H9 (cell line): ENCODE data around the gene VPS25. TPM values are rescaled to one million over a fixed set of nuclear protein-coding genes. Genes with fewer than 3 reads are reported as not detected.

Source experiments
- DNase-seq: peaks from one replicate; pipeline ENCODE4 v3.0.0-alpha.2; 2017
- H2AFZ ChIP-seq: one replicate; pipeline ENCODE4 v1.6.1; 2013; ENCODE audit warnings: mild to moderate bottlenecking, low read length, control low read depth, moderate library complexity
- H2AK5ac ChIP-seq: 2 replicates; pipeline ENCODE4 v1.6.1; 2013; ENCODE audit warnings: low read length, control low read depth, mixed read lengths; ENCODE audit not compliant: insufficient read length
- H2BK120ac ChIP-seq: one replicate; pipeline ENCODE4 v1.6.1; 2013; ENCODE audit warnings: low read depth, mild to moderate bottlenecking, low read length, control low read depth, inconsistent platforms; ENCODE audit not compliant: poor library complexity, severe bottlenecking
- H2BK12ac ChIP-seq: 2 replicates; pipeline ENCODE4 v1.6.1; 2013; ENCODE audit warnings: low read length, control low read depth, mixed read lengths, low read depth; ENCODE audit not compliant: insufficient read length
- H2BK15ac ChIP-seq: 2 replicates; pipeline ENCODE4 v1.6.1; 2013; ENCODE audit warnings: low read depth, low read length, control low read depth
- H2BK20ac ChIP-seq: one replicate; pipeline ENCODE4 v1.6.1; 2013; ENCODE audit warnings: low read depth, mild to moderate bottlenecking, low read length, control low read depth, inconsistent platforms; ENCODE audit not compliant: poor library complexity, severe bottlenecking
- H2BK5ac ChIP-seq: 2 replicates; pipeline ENCODE4 v1.6.1; 2013; ENCODE audit warnings: low read length, control low read depth, mixed read lengths; ENCODE audit not compliant: insufficient read length
- H3K14ac ChIP-seq: 2 replicates; pipeline ENCODE4 v1.6.1; 2013; ENCODE audit warnings: low read length, control low read depth; ENCODE audit not compliant: insufficient read depth
- H3K18ac ChIP-seq: 2 replicates; pipeline ENCODE4 v1.6.1; 2013; ENCODE audit warnings: low read depth, mild to moderate bottlenecking, mixed read lengths, low read length, control low read depth; ENCODE audit not compliant: insufficient read length
- H3K23ac ChIP-seq: 2 replicates; pipeline ENCODE4 v1.6.1; 2013; ENCODE audit warnings: low read length, control low read depth, mixed read lengths, low read depth; ENCODE audit not compliant: insufficient read length
- H3K23me2 ChIP-seq: 2 replicates; pipeline ENCODE4 v1.6.1; 2013; ENCODE audit warnings: low read depth, mild to moderate bottlenecking, mixed read lengths, low read length, control low read depth; ENCODE audit not compliant: insufficient read length, poor library complexity, severe bottlenecking
- H3K27ac ChIP-seq: 2 replicates; pipeline ENCODE4 v1.5.1; 2013; ENCODE audit warnings: low read length, control low read depth, mixed read lengths, low read depth; ENCODE audit not compliant: insufficient read length
- H3K27me3 ChIP-seq: 2 replicates; pipeline ENCODE4 v1.6.1; 2013; ENCODE audit warnings: low read length, control low read depth, inconsistent platforms; ENCODE audit not compliant: insufficient read depth
- H3K4ac ChIP-seq: 2 replicates; pipeline ENCODE4 v1.6.1; 2013; ENCODE audit warnings: low read depth, mild to moderate bottlenecking, control low read depth, inconsistent platforms, low read length, moderate library complexity
- H3K4me1 ChIP-seq: 2 replicates; pipeline ENCODE4 v1.6.1; 2013; ENCODE audit warnings: low read length, control low read depth, inconsistent platforms; ENCODE audit not compliant: insufficient read depth
- H3K4me2 ChIP-seq: 2 replicates; pipeline ENCODE4 v1.6.1; 2013; ENCODE audit warnings: low read length, control low read depth, mixed read lengths; ENCODE audit not compliant: insufficient read length, insufficient read depth
- H3K56ac ChIP-seq: 2 replicates; pipeline ENCODE4 v1.6.1; 2013; ENCODE audit warnings: low read depth, mild to moderate bottlenecking, mixed read lengths, low read length, control low read depth; ENCODE audit not compliant: insufficient read length
- H3K79me1 ChIP-seq: 2 replicates; pipeline ENCODE4 v1.6.1; 2013; ENCODE audit warnings: low read depth, mild to moderate bottlenecking, moderate library complexity, low read length, control low read depth, inconsistent platforms; ENCODE audit not compliant: insufficient read depth, poor library complexity, severe bottlenecking
- H3K79me2 ChIP-seq: 2 replicates; pipeline ENCODE4 v1.6.1; 2013; ENCODE audit warnings: low read length, control low read depth, inconsistent platforms; ENCODE audit not compliant: insufficient read depth
- H3K9ac ChIP-seq: 2 replicates; pipeline ENCODE4 v1.6.1; 2013; ENCODE audit warnings: low read length, control low read depth, mixed read lengths; ENCODE audit not compliant: insufficient read length; ENCODE audit errors: extremely low read depth
- H3K9me3 ChIP-seq: one replicate; pipeline ENCODE4 v1.6.1; 2013; ENCODE audit warnings: low read depth, low read length, inconsistent platforms; ENCODE audit not compliant: control insufficient read depth
- H3T11ph ChIP-seq: one replicate; pipeline ENCODE4 v1.6.1; 2013; ENCODE audit warnings: mild to moderate bottlenecking, low read length, control low read depth, inconsistent platforms
- H4K20me1 ChIP-seq: one replicate; pipeline ENCODE4 v1.6.1; 2013; ENCODE audit not compliant: control insufficient read depth, insufficient read length, insufficient read depth
- H4K5ac ChIP-seq: 2 replicates; pipeline ENCODE4 v1.6.1; 2013; ENCODE audit warnings: low read depth, mild to moderate bottlenecking, mixed read lengths, low read length, control low read depth; ENCODE audit not compliant: insufficient read length
- H4K8ac ChIP-seq: replicated peaks from 2 replicates; pipeline ENCODE4 v1.6.1; 2013; ENCODE audit warnings: low read length, control low read depth, mixed read lengths, low read depth; ENCODE audit not compliant: insufficient read length
- H4K91ac ChIP-seq: 2 replicates; pipeline ENCODE4 v1.6.1; 2013; ENCODE audit warnings: low read depth, mild to moderate bottlenecking, moderate library complexity, mixed read lengths, low read length, control low read depth; ENCODE audit not compliant: insufficient read length
- H3K27ac Mint-ChIP-seq, 3 experiments: 2 replicates in 2 of 3; 3 replicates in 1 of 3; pipeline ENCODE4 v1.8.0; 2020 to 2021; ENCODE audit warnings: mixed read lengths in 3 of 3, mild to moderate bottlenecking in 1 of 3, moderate library complexity in 1 of 3
- H3K27me3 Mint-ChIP-seq: 2 replicates; pipeline ENCODE4 v1.8.0; 2021; ENCODE audit warnings: low read depth, mild to moderate bottlenecking, moderate library complexity, mixed read lengths
- H3K36me3 Mint-ChIP-seq, 3 experiments: 2 replicates in 2 of 3; 3 replicates in 1 of 3; pipeline ENCODE4 v1.8.0; 2020 to 2021; ENCODE audit warnings: low read depth in 3 of 3, mixed read lengths in 3 of 3; ENCODE audit not compliant: insufficient read depth in 1 of 3
- H3K4me1 Mint-ChIP-seq, 2 experiments: 2 replicates each; pipeline ENCODE4 v1.8.0; 2020; ENCODE audit warnings: mixed read lengths in 2 of 2
- H3K4me3 Mint-ChIP-seq, 2 experiments: 2 replicates in 1 of 2; 3 replicates in 1 of 2; pipeline ENCODE4 v1.8.0; 2020 to 2021; ENCODE audit warnings: mild to moderate bottlenecking in 2 of 2, mixed read lengths in 2 of 2, moderate library complexity in 1 of 2
- H3K9me3 Mint-ChIP-seq, 2 experiments: 2 replicates in 1 of 2; 3 replicates in 1 of 2; pipeline ENCODE4 v1.8.0; 2020; ENCODE audit warnings: mild to moderate bottlenecking in 2 of 2, mixed read lengths in 2 of 2, moderate library complexity in 1 of 2
- WGBS: extraction: QIAGEN DNeasy Blood & Tissue Kit; methylation state at CpG from one replicate; pipeline ENCODE4 v1.1.7; 2013; ENCODE audit warnings: missing lambda C conversion rate, low lambda C conversion rate, mixed read lengths; ENCODE audit not compliant: insufficient read length; ENCODE audit errors: extremely low coverage; 5-methylcytosine and 5-hydroxymethylcytosine counted together
- total RNA-seq: library from RNA; stranded (reverse); gene quantifications from 2 replicates; pipeline ENCODE4 v1.2.1, GENCODE V29; 2021
- TF ChIP-seq, protein P1 (sequence below): fragments of 200-600 bp; sonication (generic); conservative IDR thresholded peaks from 3 replicates; pipeline ENCODE4 v1.8.0; 2021; ENCODE audit warnings: antibody characterized with exemption, mild to moderate bottlenecking

The VPS25 gene
- total RNA-seq, 1 experiment from 2014 or later, result 113 TPM

DNA sequence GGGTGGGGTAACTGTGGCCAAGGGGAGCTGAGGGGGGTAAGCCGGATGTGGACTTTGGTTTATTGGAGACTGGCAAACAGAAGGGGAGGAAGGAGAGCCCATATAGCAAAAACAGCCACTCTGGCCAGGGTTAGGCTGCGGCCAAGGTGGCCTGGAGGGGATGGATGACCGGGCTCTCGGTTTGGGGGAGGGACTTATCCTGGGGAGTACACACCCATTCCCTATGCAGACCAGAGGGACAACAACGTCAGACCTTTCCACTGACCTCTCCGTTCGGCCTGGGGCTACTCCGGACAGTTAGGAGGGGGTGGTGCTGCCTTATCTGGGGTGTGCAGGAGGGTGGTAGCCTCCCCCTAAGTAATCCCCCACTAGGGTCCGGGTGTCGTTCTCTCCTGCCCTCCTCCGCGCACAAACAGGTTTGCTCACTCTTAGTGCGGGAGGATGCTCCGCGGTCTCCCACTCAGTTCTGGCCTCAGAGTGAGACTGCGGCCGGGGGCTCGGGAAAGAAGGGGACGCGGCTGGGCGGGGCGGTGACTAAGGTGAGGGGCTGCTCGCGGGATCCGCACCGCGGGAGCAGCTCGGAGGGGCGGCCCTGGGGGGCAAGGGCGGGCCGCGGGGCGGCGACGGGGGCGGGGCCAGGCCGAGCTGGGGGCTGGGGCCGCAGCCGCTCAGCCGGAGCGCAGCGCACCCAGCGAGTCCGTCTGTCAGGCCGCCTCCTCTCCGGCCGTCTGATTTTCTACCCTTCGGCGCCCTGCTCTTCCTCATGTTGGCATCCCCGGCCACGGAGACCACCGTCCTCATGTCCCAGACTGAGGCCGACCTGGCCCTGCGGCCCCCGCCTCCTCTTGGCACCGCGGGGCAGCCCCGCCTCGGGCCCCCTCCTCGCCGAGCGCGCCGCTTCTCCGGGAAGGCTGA lies 6.9 kb downstream of the VPS25 start, which contains the start of gene WNK4:
TSS of gene WNK4 (plus strand) at position 675 of the 915 bp plus-strand sequence. CDS start at position 764, 89 bp downstream.
- H3K27ac ChIP-seq, result no peak within 1 kb of the TSS
- peaks cover 8% of the 10 kb centered on the region for H3K23me2 ChIP-seq
- H3K9me3 Mint-ChIP-seq, result no peaks in the 10 kb centered on the region
- H3K4me1 Mint-ChIP-seq, result peaks cover 21 to 22% of the 10 kb centered on the region in 2 experiments
- peak within 1 kb of the TSS; percentile 60 to 80 for H3K4me3 Mint-ChIP-seq
- no peak within 1 kb of the TSS for H2BK12ac ChIP-seq
- H2AFZ ChIP-seq, result no peak within 1 kb of the TSS
- H2BK5ac ChIP-seq, result no peak within 1 kb of the TSS
- H3K27me3 Mint-ChIP-seq, result peaks cover 28% of the 10 kb centered on the region
- no peak within 1 kb of the TSS for H3K23ac ChIP-seq
- no peak within 1 kb of the TSS for H3K18ac ChIP-seq
- H2BK20ac ChIP-seq, result no peak within 1 kb of the TSS
- H3K4me1 ChIP-seq, result no peaks in the 10 kb centered on the region
- H4K8ac ChIP-seq, result no peak within 1 kb of the TSS
- no peaks in the 10 kb centered on the region for H3K79me1 ChIP-seq
- H3K36me3 Mint-ChIP-seq, result peaks cover 3 to 37% (median 36%) of the 10 kb centered on the region in 3 experiments
- no peak within 1 kb of the TSS for H4K5ac ChIP-seq
- no peak within 1 kb of the TSS for H3T11ph ChIP-seq
- no peaks in the 10 kb centered on the region for H3K79me2 ChIP-seq
- no peaks in the 10 kb centered on the region for H4K20me1 ChIP-seq
- no peak within 1 kb of the TSS for H3K4ac ChIP-seq
- peak within 1 kb of the TSS; percentile 47 for H3K4me2 ChIP-seq
- no peak within 1 kb of the TSS for H4K91ac ChIP-seq
- H3K27me3 ChIP-seq, result peaks cover 10% of the 10 kb centered on the region; the same call in 1 of the 2 replicates
- no peaks in the 10 kb centered on the region for H3K9me3 ChIP-seq
- no peak within 1 kb of the TSS; the same call in 1 of the 2 replicates for H3K14ac ChIP-seq
- no peak within 1 kb of the TSS for H2BK120ac ChIP-seq
- H3K9ac ChIP-seq, result no peak within 1 kb of the TSS
- no peak within 1 kb of the TSS for H2BK15ac ChIP-seq
- H2AK5ac ChIP-seq, result no peak within 1 kb of the TSS
- peak; percentile 79 for DNase-seq
- no CpG with 5 or more reads among the region's 65 CpGs for WGBS
- TF ChIP-seq, protein P1, sequence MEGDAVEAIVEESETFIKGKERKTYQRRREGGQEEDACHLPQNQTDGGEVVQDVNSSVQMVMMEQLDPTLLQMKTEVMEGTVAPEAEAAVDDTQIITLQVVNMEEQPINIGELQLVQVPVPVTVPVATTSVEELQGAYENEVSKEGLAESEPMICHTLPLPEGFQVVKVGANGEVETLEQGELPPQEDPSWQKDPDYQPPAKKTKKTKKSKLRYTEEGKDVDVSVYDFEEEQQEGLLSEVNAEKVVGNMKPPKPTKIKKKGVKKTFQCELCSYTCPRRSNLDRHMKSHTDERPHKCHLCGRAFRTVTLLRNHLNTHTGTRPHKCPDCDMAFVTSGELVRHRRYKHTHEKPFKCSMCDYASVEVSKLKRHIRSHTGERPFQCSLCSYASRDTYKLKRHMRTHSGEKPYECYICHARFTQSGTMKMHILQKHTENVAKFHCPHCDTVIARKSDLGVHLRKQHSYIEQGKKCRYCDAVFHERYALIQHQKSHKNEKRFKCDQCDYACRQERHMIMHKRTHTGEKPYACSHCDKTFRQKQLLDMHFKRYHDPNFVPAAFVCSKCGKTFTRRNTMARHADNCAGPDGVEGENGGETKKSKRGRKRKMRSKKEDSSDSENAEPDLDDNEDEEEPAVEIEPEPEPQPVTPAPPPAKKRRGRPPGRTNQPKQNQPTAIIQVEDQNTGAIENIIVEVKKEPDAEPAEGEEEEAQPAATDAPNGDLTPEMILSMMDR, result no peak
- H3K56ac ChIP-seq, result no peak within 1 kb of the TSS
- H3K27ac Mint-ChIP-seq, result peak within 1 kb of the TSS in 1 of 3 experiments; percentile 28; a peak in 3 of 7 replicates
